H1 (cell line): ENCODE results near the gene ATP6V1B1. TPM values are rescaled to one million over a fixed set of nuclear protein-coding genes. Genes with fewer than 3 reads are reported as not detected.
A peak's percentile ranks its signal among the peaks of the same experiment; 100 is the strongest.

Source experiments
- ATF3 ChIP-seq: IDR thresholded peaks from 2 replicates; pipeline ENCODE4 v1.6.1; 2011; ENCODE audit warnings: low read depth, mild to moderate bottlenecking, low read length; ENCODE audit not compliant: insufficient read depth
- CBX8 ChIP-seq: fragments of 300-800, 300-1000 bp; sonication (generic); IDR thresholded peaks from 2 replicates; pipeline ENCODE4 v1.7.1; 2016; ENCODE audit warnings: low read depth, low read length, borderline replicate concordance
- CEBPB ChIP-seq: IDR thresholded peaks from 2 replicates; pipeline ENCODE4 v1.6.1; 2012; ENCODE audit warnings: low read depth, low read length
- CTBP2 ChIP-seq: IDR thresholded peaks from 2 replicates; pipeline ENCODE4 v1.7.0; 2011; ENCODE audit warnings: borderline replicate concordance, mild to moderate bottlenecking, moderate library complexity, mixed read lengths, low read length; ENCODE audit not compliant: insufficient read depth, insufficient read length
- EP300 ChIP-seq, 2 experiments: IDR thresholded peaks; 1 replicate in 1 of 2; 2 replicates in 1 of 2; pipeline ENCODE4 v1.6.1; 2011 to 2012; ENCODE audit warnings: low read depth in 2 of 2, low read length in 2 of 2, mild to moderate bottlenecking in 2 of 2, borderline replicate concordance in 1 of 2, inconsistent platforms in 1 of 2, moderate library complexity in 1 of 2
- FOSL1 ChIP-seq: IDR thresholded peaks from 2 replicates; pipeline ENCODE4 v1.6.1; 2011; ENCODE audit warnings: mild to moderate bottlenecking, low read depth, low read length, moderate library complexity; ENCODE audit not compliant: insufficient read depth
- GTF2F1 ChIP-seq: IDR thresholded peaks from 2 replicates; pipeline ENCODE4 v1.6.1; 2012; ENCODE audit warnings: low read depth, low read length, improper control_type of control experiment, borderline replicate concordance
- HDAC2 ChIP-seq, 2 experiments: fragments of 300-600 bp in 1 of 2; sonication (generic) in 1 of 2; IDR thresholded peaks; 2 replicates each; pipeline ENCODE4 v1.6.1; 2011 to 2012; ENCODE audit warnings: low read depth in 2 of 2, low read length in 2 of 2, mild to moderate bottlenecking in 2 of 2, moderate library complexity in 2 of 2, borderline replicate concordance in 1 of 2, inconsistent platforms in 1 of 2
- JUND ChIP-seq: IDR thresholded peaks from 2 replicates; pipeline ENCODE4 v1.6.1; 2011; ENCODE audit warnings: mild to moderate bottlenecking, improper control_type of control experiment, low read length
- KDM1A ChIP-seq: fragments of 200-600, 300-600 bp; sonication (generic); IDR thresholded peaks from 2 replicates; pipeline ENCODE4 v1.7.1; 2016; ENCODE audit warnings: mild to moderate bottlenecking, low read length, borderline replicate concordance
- MAFK ChIP-seq: IDR thresholded peaks from 2 replicates; pipeline ENCODE4 v1.6.1; 2012; ENCODE audit warnings: low read depth, mild to moderate bottlenecking, improper control_type of control experiment, low read length
- MAX ChIP-seq: IDR thresholded peaks from 2 replicates; pipeline ENCODE4 v1.6.1; 2012; ENCODE audit warnings: inconsistent platforms
- RFX5 ChIP-seq: IDR thresholded peaks from 2 replicates; pipeline ENCODE4 v1.6.1; 2011; ENCODE audit warnings: low read depth, low read length, improper control_type of control experiment, borderline replicate concordance
- RNF2 ChIP-seq: fragments of 200-900, 300-1000 bp; sonication (generic); IDR thresholded peaks from 2 replicates; pipeline ENCODE4 v1.7.1; 2016; ENCODE audit warnings: borderline replicate concordance, low read depth, mild to moderate bottlenecking, antibody characterized with exemption, low read length; ENCODE audit not compliant: poor library complexity, severe bottlenecking; ENCODE audit errors: missing control alignments
- RXRA ChIP-seq: IDR thresholded peaks from 2 replicates; pipeline ENCODE4 v1.6.1; 2011; ENCODE audit warnings: low read depth, mild to moderate bottlenecking, low read length, moderate library complexity; ENCODE audit not compliant: insufficient read depth
- SIX5 ChIP-seq: IDR thresholded peaks from 2 replicates; pipeline ENCODE4 v1.6.1; 2011; ENCODE audit warnings: mild to moderate bottlenecking, low read depth, low read length
- SP2 ChIP-seq: IDR thresholded peaks from 2 replicates; pipeline ENCODE4 v1.6.1; 2012; ENCODE audit warnings: mild to moderate bottlenecking, low read length, inconsistent platforms
- TBP ChIP-seq: IDR thresholded peaks from 2 replicates; pipeline ENCODE4 v1.6.1; 2011; ENCODE audit warnings: low read depth, low read length, improper control_type of control experiment
- YY1 ChIP-seq: IDR thresholded peaks from 2 replicates; pipeline ENCODE4 v1.6.1; 2011; ENCODE audit warnings: low read depth, mild to moderate bottlenecking, low read length
- polyA plus RNA-seq, 7 experiments: library from polyadenylated mRNA; depleted of rRNA in 3 of 7; stranded (reverse) in 5 of 7; unstranded in 2 of 7; fragments of >200 nt in 5 of 7; fragments of 200-250 nt in 2 of 7; gene quantifications; 1 replicate in 5 of 7; 2 replicates in 1 of 7; 4 replicates in 1 of 7; pipeline versions ENCODE4 v1.2.1 to v1.2.3, GENCODE V29; 2011 to 2013; ENCODE audit warnings: missing spikeins in 2 of 7, mixed read lengths in 2 of 7
- total RNA-seq: library from RNA; stranded (reverse); fragmentation: NEBNext Ultra II Directional; extraction: Animal tissue kit (Norgen Biotek cat#: 25700); gene quantifications from 2 replicates; pipeline ENCODE4 v1.2.1, GENCODE V29; 2021

ATP6V1B1 gene
- total and polyA plus RNA-seq, 2 of the 8 experiments (the other 6 are each of a cell fraction or from before 2014, with no cell fraction given), result not detected

GRCh38 chr2:70901227-70902066 is 34.3 kb upstream of the ATP6V1B1 start (continued):
- TF ChIP-seq SIX5 (no peak), RFX5 (no peak), RXRA (no peak), MAFK (no peak), MAX (no peak), JUND (no peak), ATF3 (no peak), YY1 (peak; percentile 78), CEBPB (peak; percentile 82), HDAC2 (IDR thresholded peaks at IDR 0.05; ENCODE audit: borderline replicate concordance in 1 of 2, low read depth in 2 of 2, low read length in 2 of 2) (no peak), EP300 (IDR thresholded peaks at IDR 0.05; ENCODE audit: borderline replicate concordance in 1 of 2, low read depth in 2 of 2, low read length in 2 of 2) (no peak), FOSL1 (no peak), TBP (no peak), CTBP2 (peak; percentile 95), RNF2 (peak; percentile 98), CBX8 (peak; percentile 71; the same call in 1 of the 2 replicates), KDM1A (no peak), GTF2F1 (no peak), SP2 (no peak)
